ENCODE measurements around the gene ANKIB1.

GRCh38 chr7:92366730-92367129 lies 121.0 kb downstream of the ANKIB1 start:
- TF ChIP-seq EZH2 (IDR thresholded peaks at IDR 0.05; ENCODE audit: borderline replicate concordance, low read depth, low read length) (no peak), POLR2A (conservative IDR thresholded peaks at IDR 0.05) (no peak), GTF2F1 (IDR thresholded peaks at IDR 0.05; ENCODE audit: low read depth, low read length) (no peak), ZNF133 (CRISPR knock-in tag; IDR thresholded peaks at IDR 0.05) (no peak), ZZZ3 (IDR thresholded peaks at IDR 0.05) (no peak), ZNF830 (CRISPR knock-in tag; IDR thresholded peaks at IDR 0.05) (no peak), ZBTB2 (IDR thresholded peaks at IDR 0.05) (no peak), SPI1 (IDR thresholded peaks at IDR 0.05; ENCODE audit: borderline replicate concordance, low read depth, low read length) (no peak), SIN3A (IDR thresholded peaks at IDR 0.05; ENCODE audit: borderline replicate concordance in 2 of 2, control insufficient read depth in 1 of 2, low read depth in 2 of 2, low read length in 2 of 2) (no peak), ZFX (CRISPR knock-in tag; IDR thresholded peaks at IDR 0.05) (no peak)
- TF ChIP-seq, protein P1, sequence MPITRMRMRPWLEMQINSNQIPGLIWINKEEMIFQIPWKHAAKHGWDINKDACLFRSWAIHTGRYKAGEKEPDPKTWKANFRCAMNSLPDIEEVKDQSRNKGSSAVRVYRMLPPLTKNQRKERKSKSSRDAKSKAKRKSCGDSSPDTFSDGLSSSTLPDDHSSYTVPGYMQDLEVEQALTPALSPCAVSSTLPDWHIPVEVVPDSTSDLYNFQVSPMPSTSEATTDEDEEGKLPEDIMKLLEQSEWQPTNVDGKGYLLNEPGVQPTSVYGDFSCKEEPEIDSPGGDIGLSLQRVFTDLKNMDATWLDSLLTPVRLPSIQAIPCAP (CRISPR knock-in tag; IDR thresholded peaks at IDR 0.05; ENCODE audit: borderline replicate concordance): no peak
- TF ChIP-seq, protein P2, sequence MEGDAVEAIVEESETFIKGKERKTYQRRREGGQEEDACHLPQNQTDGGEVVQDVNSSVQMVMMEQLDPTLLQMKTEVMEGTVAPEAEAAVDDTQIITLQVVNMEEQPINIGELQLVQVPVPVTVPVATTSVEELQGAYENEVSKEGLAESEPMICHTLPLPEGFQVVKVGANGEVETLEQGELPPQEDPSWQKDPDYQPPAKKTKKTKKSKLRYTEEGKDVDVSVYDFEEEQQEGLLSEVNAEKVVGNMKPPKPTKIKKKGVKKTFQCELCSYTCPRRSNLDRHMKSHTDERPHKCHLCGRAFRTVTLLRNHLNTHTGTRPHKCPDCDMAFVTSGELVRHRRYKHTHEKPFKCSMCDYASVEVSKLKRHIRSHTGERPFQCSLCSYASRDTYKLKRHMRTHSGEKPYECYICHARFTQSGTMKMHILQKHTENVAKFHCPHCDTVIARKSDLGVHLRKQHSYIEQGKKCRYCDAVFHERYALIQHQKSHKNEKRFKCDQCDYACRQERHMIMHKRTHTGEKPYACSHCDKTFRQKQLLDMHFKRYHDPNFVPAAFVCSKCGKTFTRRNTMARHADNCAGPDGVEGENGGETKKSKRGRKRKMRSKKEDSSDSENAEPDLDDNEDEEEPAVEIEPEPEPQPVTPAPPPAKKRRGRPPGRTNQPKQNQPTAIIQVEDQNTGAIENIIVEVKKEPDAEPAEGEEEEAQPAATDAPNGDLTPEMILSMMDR (IDR thresholded peaks at IDR 0.05 in 2 of 3, conservative IDR thresholded peaks at IDR 0.05 in 1 of 3; ENCODE audit: insufficient read depth in 2 of 3, low read depth in 1 of 3, low read length in 3 of 3): no peak

Measured in K562 (cell line).